NCI-H526 (cell line): ENCODE measurements around the gene LSM11.
"Not testable (repeated sequence)": the region's sequence is repeated elsewhere in the genome, so short reads cannot be mapped to it uniquely, and the experiment has no call there.

Source experiments
- DNase-seq, 2 experiments: peaks; one replicate each; lab custom pipeline; 2025; lab: John Stamatoyannopoulos, UW

Gene LSM11

DNA sequence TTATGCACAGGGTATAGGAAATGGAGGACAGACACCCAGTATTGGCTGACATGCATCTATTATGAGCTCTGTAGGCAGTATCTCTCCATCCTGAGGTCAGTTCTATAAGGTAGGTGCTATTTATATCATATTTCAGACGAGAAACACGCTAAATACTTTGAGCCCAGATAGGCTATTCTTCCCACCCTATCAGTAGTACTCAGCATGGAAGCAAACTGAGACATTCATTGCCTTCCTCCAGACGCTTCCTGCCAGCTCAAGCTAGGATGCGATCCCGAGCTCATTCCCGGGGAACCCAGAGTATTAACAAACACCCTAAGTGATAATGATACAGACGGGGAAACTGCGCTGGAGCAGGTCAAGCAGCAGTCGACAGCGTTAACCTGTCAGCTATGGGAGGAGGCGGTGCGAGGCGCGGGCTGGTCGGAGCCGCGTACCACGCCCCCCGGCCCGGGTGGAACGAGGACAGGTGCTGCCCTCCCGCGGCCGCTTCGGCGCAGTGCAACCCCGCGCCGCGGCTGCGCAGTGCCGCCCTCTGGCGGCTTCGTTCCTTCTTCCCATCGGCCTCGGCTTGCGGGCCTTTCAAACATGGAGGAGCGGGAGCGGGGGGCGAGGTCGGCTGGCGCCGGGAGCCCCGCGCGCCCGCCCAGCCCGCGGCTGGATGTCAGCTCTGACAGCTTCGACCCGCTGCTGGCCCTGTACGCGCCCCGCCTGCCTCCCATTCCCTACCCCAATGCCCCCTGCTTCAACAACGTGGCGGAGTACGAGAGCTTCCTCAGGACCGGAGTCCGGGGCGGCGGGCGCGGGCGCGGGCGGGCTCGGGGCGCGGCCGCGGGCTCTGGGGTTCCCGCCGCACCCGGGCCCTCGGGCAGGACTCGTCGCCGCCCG is at the start of gene LSM11:
LSM11 (plus strand) TSS at position 550 of the 888 bp plus-strand sequence; CDS start at position 589, 39 bp downstream.
- DNase-seq = peak; percentile 53 to 90

GRCh38 chr5:157693816-157694215 is 49.7 kb upstream of the LSM11 start:
- DNase-seq = not testable (repeated sequence)

DNA sequence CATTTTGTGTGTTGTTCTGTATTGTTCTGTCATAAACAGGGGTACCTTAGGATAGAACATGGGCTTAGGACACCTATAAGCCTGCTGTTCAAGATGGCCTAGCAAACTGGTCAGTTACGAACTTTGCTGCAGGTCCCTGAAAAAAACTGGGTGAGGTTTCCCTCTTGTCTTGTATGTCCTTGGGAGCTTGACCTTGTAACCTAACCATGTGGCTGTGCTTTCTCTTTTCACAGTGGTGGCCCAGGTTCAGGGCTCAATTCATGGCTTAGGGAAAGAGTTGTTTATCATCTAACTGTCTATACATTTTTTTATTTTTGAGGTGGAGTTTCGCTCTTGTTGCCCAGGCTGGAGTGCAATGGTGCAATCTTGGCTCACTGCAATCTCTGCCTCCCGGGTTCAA is 47.4 kb upstream of the LSM11 start:
- DNase-seq = not testable (repeated sequence)

DNA sequence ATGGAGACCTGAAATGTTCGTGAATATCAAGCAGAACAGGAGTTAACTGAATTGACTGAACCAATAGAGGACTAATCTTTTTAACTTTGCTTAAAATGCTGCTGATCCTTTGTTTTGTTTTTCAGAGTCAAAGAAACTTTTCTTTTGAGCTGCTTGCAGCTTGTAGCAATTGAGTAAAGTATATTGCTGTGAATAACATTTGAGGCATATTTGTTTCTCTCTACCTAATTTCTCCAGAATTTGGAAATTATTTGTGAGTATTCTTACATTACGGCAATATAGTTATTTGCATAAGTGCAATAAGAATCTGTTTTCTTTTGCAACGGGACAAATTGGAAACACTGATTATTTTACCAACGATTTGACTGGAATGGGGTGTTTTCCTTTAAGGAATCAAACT is 44.8 kb upstream of the LSM11 start:
- peak in 1 of 2 experiments; percentile 3 for DNase-seq

DNA sequence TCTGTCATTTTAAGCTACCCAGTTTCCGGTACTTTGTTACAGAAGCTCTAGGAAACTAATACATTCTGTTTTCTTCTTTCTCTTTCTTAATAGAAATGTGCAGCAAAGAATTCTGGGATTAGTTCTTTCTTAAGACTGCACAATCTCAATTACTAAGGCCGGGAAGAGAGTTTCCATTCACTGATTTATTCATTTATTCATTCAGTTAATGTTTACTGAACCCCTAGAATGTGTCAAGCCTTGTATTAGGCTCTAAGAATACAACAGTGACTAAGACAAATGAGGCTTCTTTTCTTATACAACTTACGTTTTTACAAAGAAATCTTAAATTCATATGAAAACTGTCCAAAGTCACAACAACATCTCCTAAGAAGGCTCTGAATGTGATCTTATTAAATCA is 39.8 kb upstream of the LSM11 start:
- no peak for DNase-seq

GRCh38 chr5:157708866-157709265 is 34.6 kb upstream of the LSM11 start:
- DNase-seq = no peak

DNA sequence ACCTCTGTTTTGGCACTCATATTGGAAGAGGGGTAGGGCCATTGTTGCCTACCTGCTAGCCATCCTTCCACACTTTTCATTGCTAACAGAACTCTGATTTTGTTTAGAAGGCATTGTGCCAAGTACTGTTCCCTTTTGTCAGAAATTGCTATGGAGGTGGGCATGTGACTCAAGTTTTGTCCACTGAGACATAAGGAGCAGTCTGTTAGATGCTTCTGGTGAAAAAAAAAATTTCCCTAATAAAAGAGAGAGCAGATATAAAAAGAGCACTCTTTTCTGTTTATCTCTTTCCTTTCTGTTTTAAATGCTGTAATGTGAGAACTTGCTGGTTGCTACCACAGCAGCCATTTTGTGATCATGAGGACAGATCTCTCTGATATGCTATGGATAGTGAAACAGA is 34.2 kb upstream of the LSM11 start:
- DNase-seq = no peak

DNA sequence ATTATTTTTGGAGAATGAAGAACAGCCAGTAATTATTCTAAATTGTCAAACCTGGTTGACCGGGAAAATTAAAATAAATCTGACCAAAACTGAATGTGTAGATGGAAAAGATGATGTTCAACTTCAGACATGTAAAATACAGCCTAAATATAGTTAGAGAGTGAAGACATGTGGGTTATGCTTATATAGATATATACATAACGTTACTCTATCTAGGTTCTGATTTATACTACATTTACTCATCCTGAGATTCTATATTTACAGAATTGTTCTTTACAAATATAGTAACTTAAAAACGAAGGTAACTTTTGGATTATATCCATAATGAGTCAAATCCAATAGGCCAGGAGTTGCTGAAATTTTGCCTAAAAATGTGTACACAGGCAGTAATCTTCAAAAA is 33.1 kb upstream of the LSM11 start:
- no peak for DNase-seq

DNA sequence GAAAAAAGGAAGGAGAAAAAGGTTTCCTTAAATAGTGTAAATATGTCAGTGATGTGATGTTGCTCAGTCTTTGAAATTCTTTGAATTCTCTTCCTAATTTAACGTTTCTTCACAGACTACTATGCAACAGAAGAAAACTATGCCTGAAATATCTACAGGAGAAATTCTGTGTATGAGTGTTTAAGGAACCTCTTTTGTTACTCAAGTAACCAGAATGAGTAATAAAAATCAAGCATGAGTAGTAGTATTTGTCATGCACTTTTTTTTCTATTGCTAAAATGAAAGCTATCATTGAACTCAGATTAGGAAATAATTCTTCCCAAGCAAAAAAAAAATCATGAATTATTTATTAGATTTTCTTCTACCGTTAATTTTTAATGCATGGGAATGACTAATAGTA is 32.6 kb upstream of the LSM11 start:
- DNase-seq = no peak

GRCh38 chr5:157713830-157714595 is 29.5 kb upstream of the LSM11 start:
- no peak for DNase-seq

DNA sequence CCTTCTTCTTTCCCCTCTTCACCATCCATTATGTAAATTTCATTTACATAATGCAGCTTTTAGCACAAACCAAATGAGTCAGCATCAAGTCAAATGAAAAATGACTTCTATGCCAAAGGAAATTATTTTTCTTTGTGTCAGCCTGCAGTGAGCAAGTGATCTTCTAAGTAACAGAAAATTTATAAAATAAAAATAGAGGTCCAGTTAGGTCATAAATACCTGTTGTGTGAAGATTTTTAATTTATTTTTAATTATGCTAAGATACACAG is 29.0 kb upstream of the LSM11 start:
- DNase-seq = no peak

- peak; percentile 11 to 61 for DNase-seq
These were observed 25.0 kb upstream of the LSM11 start for GRCh38 chr5:157718519-157718918.

DNA sequence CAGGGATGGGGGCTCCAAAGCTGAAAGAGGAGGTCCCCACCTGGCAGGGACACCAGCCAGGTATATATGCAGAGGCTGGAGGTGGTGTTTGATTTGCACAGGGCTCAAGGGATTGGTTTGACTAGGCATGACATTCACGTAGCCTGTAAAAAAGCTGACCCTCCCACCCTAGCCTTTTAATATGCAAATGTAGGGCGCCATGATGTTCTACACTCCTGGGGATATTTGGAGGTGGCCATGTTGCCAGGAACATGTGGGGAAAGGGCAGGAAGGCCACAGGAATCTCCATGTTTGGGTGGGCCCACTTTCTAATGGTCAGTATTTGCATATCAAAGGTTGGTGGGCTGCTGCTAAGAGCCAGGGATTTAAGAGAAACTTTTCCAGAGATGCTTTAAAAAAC is 24.3 kb upstream of the LSM11 start:
- peak in 1 of 2 experiments; percentile 14 for DNase-seq

DNA sequence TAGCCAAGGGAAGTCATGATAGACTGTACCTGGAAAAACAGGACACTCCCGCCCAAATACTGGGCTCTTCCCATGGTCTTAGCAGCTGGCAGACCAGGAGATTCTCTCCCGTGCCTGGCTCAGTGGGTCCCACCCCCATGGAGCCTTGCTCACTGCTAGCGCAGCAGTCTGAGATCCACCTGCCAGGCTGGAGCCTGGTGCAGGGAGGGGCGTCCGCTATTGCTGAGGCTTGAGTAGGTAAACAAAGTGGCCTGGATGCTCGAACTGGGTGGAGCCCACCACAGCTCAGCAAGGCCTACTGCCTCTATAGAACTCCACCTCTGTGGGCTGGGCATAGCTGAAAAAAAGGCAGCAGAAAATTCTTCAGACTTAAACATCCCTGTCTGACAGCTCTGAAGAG is 22.4 kb upstream of the LSM11 start:
- DNase-seq = peak; percentile 2 to 16

- not testable (repeated sequence) for DNase-seq
These were observed 20.6 kb upstream of the LSM11 start for GRCh38 chr5:157722895-157723294.

- not testable (repeated sequence) for DNase-seq
These were observed 16.9 kb upstream of the LSM11 start for GRCh38 chr5:157726607-157727006.

GRCh38 chr5:157727858-157728257 is 15.7 kb upstream of the LSM11 start:
- DNase-seq = not testable (repeated sequence)

DNA sequence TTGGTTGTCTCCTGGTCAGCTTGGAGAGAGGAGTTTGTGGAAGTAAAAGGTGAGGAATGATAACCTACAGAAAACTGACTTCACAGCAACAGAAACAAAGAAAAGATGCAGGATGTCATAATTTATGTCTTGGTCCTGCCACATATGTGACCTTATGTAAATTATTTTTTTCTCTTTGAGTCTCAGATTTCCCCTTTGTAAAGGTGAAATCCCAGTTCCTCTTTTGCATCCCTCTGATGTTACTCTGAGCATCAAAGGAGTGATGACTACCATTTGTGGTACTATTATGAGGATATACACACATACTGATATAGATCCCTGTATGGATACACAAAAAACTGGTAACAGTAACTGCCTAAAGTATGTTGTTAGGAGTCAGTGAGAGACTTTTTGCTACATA is 13.7 kb upstream of the LSM11 start:
- no peak for DNase-seq

GRCh38 chr5:157730900-157731271 is 12.6 kb upstream of the LSM11 start:
- DNase-seq = no peak

DNA sequence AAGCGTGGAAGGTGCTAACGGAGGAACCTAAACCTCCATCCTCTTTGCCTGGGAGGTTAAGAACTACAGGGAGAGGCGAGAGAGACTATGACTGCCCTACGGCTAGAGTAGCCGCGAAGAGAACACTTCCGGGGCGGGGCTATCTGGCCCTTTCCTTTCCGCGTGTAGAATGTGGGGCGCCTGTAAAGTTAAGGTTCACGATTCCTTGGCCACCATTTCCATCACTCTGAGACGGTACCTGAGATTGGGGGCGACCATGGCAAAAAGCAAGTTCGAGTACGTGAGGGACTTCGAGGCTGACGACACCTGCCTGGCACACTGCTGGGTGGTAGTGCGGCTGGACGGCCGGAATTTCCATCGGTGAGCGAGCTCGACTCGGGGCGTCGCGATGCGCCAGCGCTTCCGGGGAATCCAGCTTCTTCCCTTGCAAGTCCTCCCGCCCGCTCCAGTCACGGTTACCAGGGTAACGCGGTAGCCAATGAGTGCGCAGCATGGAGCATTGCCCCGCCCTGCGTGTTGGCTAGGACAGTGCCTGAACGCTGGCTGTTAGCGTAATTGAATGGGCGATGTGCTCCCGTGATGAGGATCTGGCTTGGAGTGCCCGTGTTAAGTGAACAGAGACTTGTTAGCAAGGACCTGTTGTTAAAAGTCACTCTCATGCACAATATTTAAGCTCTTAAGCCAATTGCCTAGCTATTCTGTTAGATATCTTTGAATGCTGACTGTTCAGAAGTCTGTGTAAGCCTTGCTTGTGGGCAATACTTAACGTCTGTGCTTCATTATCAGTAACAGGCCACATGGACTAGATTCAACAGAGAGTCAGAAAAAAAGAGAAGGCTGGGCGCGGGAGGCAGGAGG is 12.0 kb upstream of the LSM11 start, which contains the start of gene THG1L:
THG1L (plus strand) TSS at position 149 of the 858 bp plus-strand sequence; CDS start at position 170, 21 bp downstream.
- peak; percentile 97 to 99 for DNase-seq

DNA sequence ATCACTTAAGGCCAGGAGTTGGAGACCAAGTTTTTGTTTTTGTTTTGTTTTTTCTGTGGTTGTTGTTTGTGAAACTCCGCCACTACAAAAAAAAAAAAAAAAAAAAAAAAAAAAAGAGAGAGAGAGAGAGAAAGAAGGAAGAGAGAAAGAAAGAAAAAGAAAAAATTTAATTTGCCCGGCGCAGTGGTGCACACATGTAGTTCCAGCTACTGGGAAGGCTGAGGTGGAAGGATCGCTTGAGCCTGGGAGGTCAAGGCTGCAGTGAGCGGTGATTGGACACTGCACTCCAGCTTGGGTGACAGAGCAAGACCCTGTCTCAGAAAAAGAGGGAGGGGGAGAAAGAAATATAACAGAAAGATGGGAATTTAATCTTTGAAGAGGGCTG is 11.4 kb upstream of the LSM11 start:
- no peak for DNase-seq

GRCh38 chr5:157732596-157733262 is 10.8 kb upstream of the LSM11 start:
- DNase-seq = no peak
